GM19035 (cell line): Measurements from ENCODE around the gene ITGAL.
"Not testable (repeated sequence)": the region's sequence is repeated elsewhere in the genome, so short reads cannot be mapped to it uniquely, and the experiment has no call there.

Experiments
- ATAC-seq: cut with Tn5 transposase; IDR thresholded peaks from one replicate; pipeline ENCODE4 v1.9.1; 2021; ENCODE audit not compliant: unreplicated experiment

The ITGAL gene

DNA sequence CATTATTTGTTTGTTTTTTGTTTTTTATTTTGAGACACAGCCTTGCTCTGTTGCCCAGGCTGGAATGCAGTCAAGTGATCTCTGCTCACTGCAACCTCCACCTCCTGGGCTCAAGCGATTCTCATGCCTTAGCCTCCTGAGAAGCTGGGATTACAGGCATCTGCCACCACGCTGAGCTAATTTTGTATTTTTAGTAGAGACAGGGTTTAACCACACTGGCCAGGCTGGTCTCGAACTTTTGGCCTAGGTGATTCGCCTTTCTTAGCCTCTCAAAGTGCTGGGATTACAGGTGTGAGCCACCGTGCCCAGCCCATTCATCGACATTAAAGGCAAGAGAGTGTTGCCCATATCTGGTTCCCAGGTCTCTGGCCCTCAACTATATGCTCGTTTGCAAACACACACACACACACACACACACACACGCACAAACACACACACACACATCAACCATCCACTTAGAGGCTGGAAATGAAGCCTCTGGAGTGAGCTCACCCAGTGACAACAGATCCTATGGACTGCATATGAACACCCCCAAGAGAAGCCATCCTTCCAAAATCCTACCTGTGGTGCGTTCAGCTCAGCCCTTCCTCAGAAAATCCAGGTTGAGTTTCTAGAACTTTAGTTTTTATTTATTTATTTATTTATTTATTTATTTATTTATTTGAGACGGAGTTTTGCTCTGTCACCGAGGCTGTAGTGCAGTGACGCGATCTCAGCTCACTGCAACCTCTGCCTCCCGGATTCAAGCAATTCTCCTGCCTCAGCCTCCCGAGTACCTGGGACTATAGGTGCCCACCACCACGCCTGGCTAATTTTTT is 14.6 kb upstream of the ITGAL start:
- no peak for ATAC-seq

DNA sequence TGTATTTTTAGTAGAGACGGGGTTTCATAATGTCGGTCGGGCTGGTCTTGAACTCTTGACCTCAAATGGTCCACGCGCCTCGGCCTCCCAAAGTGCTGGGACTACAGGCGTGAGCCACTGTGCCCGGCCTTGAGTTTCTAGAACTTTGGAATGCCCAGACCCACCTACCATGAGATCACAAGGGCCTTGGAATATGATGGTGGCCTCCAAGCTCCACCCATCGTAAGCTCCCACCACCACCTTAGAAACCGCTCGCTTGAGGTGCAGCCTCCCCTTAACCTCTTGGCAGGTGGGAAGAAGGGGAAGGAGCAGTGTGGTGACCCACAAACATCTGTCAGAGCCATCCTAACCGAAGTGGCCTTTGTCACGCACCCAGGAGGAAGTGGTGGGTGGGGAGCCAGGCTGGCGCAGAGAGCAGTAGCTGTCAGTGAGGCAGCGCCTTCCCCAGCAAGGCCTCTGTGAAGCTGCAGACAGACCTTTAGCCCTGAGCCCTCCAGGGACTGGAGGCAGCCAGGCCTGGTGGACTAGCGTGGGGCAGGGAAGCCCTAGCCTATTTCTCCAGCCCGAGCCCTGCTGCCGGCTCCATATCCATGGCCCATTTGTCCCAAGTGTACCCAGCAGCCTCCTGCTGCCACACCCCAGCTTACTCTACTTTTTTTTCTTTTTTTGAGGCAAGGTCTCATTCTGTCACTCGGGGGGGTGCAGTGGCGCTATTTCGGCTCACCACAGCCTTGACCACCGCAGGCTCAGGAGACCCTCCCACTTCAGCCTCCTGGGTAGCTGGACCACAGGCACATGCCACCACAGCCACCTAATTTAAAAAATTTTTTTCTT is 13.8 kb upstream of the ITGAL start:
- ATAC-seq: peak; percentile 74

DNA sequence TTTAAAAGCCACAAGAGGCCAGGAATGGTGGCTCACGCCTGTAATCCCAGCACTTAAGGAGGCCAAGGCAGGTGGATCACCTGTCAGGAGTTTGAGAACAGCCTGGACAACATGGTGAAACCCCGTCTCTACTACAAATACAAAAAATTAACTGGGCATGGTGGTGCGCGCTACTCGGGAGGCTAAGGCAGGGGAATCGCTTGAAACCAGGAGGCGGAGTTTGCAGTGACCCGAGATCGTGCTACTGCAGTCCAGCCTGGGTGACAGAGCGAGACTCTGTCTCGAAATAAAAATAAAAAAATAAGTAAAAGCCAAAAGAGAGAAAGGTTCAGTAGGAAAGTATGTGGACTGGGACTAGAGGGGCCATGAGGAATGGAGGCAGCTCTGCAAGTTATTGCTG is 13.1 kb upstream of the ITGAL start:
- ATAC-seq: no peak

DNA sequence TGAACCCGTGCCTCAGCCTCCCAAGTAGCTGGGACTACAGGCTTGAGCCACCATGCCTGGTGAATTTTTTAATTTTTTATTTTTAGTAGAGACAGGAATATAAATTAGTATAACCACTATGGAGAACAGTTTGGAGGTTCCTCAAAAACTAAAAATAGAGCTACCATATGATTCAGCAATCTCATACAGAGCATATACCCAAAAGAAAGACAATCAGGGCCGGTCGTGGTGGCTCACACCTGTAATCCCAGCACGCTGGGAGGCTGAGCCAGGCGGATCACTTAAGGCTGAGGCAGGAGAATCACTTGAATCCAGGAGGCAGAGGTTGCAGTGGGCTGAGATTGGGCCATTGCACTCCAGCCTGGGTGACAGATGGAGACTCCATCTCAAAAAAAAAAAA is 11.1 kb upstream of the ITGAL start:
- ATAC-seq: not testable (repeated sequence)

DNA sequence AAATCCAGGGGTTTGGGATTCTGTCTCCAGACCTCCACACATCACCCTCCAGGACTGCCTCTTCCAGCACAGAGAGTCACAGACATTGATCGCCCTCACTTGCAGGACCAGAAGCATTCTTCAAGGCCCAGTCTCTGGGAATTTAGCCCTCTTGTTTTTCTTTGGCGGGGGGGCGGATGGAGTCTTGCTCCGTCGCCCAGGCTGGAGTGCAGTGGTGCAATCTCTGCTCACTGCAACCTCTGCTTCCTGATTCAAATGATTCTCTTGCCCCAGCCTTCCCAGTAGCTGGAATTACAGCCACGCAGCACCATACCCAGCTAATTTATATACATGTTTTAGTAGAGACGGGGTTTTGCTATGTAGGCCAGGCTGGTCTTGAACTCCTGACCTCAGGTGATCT is 8.5 kb upstream of the ITGAL start:
- ATAC-seq: no peak

DNA sequence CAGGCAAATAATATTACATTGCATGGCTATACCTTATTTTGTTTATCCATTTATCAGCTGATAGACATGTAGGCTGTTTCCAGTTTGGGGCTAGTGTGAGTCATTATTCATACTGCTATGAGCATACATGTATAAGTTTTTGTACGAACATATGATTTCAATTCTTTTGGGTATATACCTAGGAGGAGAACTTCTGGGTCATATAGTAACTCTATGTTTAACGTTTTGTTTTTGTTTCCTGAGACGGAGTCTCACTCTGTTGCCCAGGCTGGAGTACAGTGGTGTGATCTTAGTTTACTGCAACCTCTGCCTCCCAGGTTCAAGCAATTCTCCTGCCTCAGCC is 2.4 kb upstream of the ITGAL start:
- no peak for ATAC-seq

DNA sequence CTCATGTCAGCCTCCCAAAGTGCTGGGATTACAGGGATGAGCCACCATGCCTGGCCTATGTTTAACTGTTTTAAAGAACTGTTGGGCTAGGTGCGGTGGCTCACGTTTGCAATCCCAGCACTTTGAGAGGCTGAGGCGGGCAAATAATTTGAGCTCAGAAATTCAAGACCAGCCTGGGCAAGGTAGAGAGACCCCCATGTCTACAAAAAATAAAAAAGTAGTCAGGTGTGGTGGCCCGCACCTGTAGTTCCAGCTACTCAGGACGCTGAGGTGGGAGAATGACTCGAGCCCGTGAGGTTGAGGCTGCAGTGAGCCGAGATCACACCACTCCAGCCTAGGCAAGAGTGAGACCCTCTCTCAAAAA is 1.9 kb upstream of the ITGAL start:
- no peak for ATAC-seq

DNA sequence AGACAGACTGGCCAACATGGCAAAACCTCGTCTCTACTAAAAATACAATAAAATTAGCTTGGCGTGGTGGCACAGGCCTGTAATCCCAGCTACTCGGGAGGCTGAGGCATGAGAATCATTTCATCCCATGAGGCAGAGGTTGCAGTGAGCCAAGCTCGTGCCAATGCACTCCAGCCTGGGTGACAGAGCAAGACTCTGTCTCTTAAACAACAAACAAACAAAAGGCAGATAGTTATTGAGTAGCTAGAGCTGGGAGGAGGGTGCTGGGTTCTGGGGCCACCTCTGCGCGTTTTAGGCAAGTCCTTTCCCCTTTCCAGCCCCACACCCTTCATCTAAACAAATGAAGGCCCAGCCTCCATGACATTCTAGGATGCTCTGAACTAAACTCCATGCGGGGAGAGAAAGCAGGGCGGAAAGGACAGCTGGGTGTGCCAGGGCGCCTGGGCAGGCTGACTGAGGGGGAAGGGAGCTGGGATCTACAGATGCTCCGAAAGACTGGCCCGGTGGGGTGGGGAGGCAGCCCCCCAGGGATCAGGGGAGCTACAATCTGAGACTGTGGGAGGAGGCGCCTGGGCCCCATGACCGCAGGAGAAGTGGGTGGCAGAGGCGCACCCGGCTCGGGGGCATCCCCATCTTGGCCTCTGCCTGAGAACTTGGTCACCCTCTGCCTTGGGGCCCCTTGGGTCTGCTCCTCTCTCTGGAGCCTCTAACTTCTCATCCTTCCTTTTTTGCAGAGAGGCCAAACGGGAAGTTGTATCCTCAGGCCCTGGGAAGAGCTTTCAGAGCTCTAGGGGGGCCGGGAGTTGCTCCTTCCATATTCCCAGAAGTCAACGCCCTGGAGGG is 910 bp downstream of the ITGAL start:
- no peak for ATAC-seq

DNA sequence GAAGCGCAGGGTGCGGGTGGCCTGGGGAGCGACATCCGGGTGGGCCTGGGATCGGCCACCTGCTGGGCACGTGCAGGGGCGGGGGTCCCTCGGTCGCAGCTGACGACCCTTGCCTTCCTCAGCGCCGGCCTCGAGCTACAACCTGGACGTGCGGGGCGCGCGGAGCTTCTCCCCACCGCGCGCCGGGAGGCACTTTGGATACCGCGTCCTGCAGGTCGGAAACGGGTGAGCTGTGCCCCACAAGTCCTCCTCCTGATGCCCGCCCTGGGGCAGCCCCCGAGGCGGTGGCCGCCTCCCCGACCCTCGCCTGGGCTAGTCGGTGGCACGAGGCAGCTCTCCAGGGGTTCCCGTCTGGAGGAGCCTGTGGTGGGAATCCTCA is 1.5 kb downstream of the ITGAL start:
- ATAC-seq: no peak

DNA sequence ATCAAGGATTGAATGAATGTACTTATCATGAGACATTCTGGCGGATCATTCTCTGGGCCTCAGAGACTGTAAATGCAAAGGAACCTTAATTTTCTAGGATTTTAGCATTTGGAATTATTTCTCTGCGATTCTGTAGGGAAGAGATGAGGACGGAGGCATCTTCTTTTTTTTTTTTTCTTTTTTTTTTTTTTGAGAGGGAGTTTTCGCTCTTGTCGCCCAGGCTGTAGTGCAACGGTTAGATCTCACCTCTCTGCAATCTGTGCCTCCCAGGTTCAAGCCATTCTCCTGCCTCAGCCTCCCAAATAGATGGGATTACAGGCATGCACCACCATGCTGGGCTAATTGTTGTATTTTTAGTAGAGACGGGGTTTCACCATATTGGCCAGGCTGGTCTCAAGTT is 2.1 kb downstream of the ITGAL start:
- no peak for ATAC-seq

DNA sequence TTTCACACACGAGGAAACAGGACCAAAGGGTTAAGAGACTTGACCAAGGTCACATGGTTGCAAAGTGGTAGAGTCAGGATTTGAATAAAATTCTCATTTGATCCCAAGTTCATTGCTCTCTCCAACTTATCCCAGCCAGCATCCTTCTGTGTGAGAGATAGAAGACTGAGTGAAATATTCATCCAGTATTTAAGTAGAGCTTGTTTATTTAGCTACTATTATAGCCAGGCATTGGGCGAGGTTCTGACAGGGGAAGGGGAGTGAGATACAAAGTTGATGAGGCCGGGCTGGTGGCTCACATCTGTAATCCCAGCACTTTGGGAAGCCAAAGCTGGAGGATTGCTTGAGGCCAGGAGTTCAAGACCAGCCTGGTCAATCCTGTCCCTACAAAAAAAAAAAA is 4.4 kb downstream of the ITGAL start:
- ATAC-seq: no peak

DNA sequence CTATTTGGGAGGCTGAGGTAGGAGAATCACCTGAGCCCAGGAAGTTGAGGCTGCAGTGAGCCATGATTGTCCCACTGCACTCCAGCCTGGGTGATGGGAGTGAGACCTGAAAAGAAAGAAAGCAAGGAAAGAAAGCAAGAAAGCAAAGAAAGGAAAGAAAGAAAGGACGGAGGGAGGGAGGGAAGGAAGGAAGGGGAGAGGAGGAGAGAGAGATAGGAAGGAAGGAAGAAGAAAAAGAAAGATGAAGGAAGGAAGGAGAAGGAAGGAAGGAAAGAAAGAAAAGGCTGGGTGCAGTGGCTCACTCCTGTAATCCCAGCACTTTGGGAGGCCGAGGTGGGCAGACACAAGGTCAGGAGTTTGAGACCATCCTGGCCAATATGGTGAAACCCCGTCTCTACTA is 5.2 kb downstream of the ITGAL start:
- ATAC-seq: not testable (repeated sequence)

DNA sequence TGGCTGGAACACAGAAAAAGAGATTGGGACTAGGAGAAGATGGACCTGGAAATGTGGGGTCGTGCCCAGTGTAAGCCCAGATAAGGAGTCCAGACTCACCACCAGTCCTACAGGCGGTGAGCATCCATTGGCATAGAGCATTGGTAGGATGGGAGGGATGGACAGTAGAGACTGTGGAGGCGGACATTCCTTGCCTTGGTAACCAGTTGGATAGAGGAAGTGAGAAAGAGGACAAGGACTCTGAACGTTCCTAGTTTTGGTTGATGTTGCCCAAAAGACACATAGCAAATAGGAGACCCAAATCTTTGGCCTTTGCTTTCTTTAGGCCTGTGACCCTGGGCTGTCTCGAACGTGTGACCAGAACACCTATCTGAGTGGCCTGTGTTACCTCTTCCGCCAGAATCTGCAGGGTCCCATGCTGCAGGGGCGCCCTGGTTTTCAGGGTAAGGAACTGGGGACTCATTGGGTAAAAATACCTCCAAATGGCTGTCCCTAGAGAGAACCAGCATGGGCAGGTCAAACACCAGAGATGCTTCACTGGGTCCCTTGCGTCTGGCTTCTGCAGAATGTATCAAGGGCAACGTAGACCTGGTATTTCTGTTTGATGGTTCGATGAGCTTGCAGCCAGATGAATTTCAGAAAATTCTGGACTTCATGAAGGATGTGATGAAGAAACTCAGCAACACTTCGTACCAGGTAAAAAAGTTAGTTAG is 6.4 kb downstream of the ITGAL start:
- no peak for ATAC-seq

DNA sequence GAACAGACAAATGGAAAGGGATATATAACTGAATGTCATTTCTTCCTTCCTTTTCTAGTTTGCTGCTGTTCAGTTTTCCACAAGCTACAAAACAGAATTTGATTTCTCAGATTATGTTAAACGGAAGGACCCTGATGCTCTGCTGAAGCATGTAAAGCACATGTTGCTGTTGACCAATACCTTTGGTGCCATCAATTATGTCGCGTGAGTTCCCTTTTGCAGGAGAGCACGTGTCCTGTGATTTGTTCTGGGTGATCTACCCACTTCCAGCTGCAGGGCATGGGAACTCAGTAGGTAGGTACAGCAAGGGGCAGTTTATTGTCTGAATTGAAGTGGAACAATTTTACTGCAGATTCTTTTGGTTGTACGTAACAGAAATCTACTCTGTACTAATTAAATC is 8.8 kb downstream of the ITGAL start:
- ATAC-seq: no peak

DNA sequence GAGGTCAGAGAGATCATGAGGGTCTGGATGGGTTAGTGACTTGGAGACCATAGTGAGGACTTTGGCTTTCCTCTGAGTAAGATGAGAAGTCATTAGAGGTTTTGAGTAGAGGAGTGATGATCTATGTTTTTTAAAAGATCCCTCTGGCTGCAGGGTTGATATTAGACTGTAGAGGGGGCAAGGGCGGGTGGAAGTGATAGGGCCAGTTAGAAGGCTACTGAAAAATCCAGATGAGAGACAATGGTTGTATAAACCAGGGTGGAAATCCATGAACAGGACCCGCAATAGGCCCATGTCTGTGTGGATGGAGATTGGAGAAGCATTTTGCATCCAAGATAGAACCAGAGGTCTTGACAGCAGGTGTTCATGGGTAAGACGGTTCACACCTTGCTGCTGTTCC is 9.8 kb downstream of the ITGAL start:
- ATAC-seq: no peak

DNA sequence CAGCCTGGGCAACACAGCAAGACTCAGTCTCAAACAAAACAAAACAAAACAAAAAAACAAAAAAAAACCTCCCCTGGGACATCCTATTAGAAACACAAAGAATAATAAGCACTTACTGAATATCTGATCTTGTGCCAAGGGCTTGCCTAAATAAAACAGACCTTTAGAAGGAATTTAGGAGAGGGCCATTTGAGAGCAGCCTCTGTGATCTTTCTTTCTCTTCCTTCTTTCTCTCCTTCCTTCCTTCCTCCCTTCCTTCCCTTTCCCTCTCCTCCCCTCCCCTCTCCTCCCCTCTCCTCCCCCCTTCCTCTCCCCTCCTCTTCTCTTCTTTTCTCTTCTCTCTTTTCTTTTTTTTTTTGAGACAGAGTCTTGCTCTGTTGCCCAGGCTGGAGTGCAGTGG is 12.3 kb downstream of the ITGAL start:
- no peak for ATAC-seq

DNA sequence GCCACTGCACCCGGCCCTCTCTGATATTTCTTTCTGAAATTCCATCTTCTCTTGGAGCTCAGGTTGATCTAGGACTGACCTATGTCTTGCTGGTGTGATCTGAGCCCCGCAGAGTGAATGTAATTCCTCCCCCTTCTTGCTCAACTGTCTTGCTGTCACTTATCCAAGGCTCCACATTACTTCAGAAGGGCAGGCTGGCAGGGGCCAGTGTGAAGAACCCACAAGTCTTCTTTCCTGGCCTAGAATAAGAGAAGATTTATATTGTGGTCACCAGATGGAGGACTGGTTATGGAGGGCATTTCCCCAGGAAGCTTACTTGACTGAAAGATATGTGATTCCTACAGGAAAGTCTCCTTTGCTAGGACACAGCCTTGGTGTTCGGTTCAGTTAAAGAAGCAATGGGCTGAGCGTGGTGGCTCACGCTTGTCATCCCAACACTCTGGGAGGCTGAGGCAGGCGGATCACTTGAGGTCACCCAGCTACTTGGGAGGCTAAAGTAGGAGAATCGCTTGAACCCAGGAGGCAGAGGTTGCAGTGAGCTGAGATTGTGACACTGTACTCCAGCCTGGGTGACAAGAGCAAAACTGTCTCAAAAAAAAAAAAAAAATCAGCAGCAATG is 13.4 kb downstream of the ITGAL start:
- no peak for ATAC-seq

DNA sequence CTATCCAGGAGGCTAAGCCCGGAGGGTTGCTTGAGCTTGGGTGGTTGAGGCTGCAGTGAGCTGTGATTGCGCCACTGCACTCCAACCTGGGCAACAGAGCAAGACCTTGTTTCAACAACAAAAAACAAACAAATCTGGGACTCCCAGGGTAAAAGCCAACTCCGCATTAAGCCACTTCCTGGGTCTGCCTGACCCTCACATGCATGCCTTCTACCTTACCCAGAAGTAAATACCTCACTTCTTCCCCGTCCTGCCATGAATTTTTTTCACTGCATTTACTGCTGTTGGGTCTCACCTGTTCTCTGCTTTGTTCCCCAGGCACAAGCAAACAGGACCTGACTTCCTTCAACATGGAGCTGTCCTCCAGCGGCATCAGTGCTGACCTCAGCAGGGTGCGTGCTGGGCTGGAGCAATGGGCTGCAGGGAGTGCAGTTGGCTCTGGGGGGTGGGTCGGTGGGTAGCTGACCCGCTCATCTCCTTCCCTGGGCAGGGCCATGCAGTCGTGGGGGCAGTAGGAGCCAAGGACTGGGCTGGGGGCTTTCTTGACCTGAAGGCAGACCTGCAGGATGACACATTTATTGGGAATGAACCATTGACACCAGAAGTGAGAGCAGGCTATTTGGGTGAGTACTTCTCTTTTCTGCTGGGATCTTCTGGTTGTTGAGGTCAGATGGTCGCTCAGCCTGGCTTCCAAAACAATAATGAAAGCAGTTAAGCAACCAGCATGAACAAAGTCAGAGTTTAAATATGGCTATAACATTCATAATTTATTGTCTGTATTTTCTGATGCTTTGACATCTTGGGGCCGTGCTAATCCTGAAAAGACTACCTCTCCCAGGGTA is 16.4 kb downstream of the ITGAL start:
- ATAC-seq: no peak

DNA sequence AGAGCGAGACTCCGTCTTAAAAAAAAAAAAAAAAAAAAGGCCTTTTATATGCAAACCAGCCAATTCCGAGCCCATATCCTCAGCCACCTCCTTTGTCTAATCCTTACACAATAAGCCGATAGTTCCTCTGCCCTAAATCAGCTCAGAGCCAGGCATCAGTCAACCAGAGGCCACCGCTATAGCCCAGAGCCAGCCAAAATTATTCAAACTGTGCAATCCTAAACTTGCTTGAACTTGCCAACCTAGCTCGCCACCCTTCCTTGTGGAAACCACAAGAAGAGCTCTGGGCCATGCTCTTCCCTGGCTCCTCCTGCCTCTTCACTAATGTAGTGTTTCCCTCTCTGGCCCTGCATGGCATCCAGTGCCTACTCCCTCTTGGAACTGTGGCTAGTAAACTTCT is 17.7 kb downstream of the ITGAL start:
- ATAC-seq: no peak

DNA sequence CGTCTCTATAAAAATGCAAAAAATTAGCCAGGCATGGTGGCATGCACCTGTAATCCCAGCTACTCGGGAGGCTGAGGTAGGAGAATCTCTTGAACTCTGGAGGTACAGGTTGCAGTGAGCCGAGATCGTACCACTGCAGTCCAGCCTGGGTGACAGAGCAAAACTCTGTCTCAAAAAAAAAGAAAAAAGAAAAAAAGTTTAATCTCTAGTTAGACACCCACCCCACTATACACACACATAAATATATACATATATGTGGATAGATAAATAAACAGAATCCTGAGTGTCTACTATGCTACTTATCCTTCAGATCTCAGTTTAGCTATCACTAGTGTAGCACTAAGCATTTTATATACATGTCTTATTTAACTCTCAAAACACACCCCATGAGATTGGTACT is 18.7 kb downstream of the ITGAL start:
- no peak for ATAC-seq
